HL-60 (cell line): ENCODE results near the gene EXOC7.

Experiments
- DNase-seq, 2 experiments: peaks; one replicate each; pipeline ENCODE4 v3.0.0-alpha.2; 2010 to 2020; ENCODE audit warnings: low read depth in 1 of 2, low spot score in 1 of 2
- H3K27ac ChIP-seq: fragments of 250-450 bp; sonication (Bioruptor Pico); replicated peaks from 2 replicates; pipeline ENCODE4 v1.5.1; 2020; ENCODE audit warnings: mild to moderate bottlenecking, moderate library complexity
- H3K27me3 ChIP-seq: fragments of 250-450 bp; sonication (Bioruptor Pico); 2 replicates; pipeline ENCODE4 v1.5.1; 2021; ENCODE audit warnings: mild to moderate bottlenecking, moderate library complexity; ENCODE audit not compliant: insufficient read depth, poor library complexity, severe bottlenecking
- H3K4me3 ChIP-seq: replicated peaks from 2 replicates; pipeline ENCODE4 v1.5.1; 2011; ENCODE audit warnings: mild to moderate bottlenecking, control low read depth, low read length; ENCODE audit not compliant: insufficient read depth
- CTCF ChIP-seq: IDR thresholded peaks from one replicate; pipeline ENCODE4 v1.5.1; 2011; ENCODE audit warnings: low read length, control low read depth, inconsistent platforms; ENCODE audit not compliant: insufficient read depth
- GABPA ChIP-seq: IDR thresholded peaks from 2 replicates; pipeline ENCODE4 v1.6.1; 2012; ENCODE audit warnings: low read depth
- POLR2AphosphoS5 ChIP-seq: IDR thresholded peaks from 2 replicates; pipeline ENCODE4 v1.6.1; 2012; ENCODE audit warnings: low read depth
- SPI1 ChIP-seq: IDR thresholded peaks from 2 replicates; pipeline ENCODE4 v1.6.1; 2012; ENCODE audit warnings: low read depth, mild to moderate bottlenecking, borderline replicate concordance
- TF ChIP-seq, protein P1 (sequence below): IDR thresholded peaks from 2 replicates; pipeline ENCODE4 v1.6.1; 2012; ENCODE audit warnings: low read depth; ENCODE audit not compliant: insufficient replicate concordance

Gene EXOC7

GRCh38 chr17:76083536-76084182 is 19.9 kb downstream of the EXOC7 start:
- TF ChIP-seq, protein P1, sequence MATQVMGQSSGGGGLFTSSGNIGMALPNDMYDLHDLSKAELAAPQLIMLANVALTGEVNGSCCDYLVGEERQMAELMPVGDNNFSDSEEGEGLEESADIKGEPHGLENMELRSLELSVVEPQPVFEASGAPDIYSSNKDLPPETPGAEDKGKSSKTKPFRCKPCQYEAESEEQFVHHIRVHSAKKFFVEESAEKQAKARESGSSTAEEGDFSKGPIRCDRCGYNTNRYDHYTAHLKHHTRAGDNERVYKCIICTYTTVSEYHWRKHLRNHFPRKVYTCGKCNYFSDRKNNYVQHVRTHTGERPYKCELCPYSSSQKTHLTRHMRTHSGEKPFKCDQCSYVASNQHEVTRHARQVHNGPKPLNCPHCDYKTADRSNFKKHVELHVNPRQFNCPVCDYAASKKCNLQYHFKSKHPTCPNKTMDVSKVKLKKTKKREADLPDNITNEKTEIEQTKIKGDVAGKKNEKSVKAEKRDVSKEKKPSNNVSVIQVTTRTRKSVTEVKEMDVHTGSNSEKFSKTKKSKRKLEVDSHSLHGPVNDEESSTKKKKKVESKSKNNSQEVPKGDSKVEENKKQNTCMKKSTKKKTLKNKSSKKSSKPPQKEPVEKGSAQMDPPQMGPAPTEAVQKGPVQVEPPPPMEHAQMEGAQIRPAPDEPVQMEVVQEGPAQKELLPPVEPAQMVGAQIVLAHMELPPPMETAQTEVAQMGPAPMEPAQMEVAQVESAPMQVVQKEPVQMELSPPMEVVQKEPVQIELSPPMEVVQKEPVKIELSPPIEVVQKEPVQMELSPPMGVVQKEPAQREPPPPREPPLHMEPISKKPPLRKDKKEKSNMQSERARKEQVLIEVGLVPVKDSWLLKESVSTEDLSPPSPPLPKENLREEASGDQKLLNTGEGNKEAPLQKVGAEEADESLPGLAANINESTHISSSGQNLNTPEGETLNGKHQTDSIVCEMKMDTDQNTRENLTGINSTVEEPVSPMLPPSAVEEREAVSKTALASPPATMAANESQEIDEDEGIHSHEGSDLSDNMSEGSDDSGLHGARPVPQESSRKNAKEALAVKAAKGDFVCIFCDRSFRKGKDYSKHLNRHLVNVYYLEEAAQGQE: no peak
- TF ChIP-seq GABPA: no peak
- TF ChIP-seq SPI1: no peak
- TF ChIP-seq CTCF: no peak
- TF ChIP-seq POLR2AphosphoS5: no peak
- no peak overlapping the region for H3K4me3 ChIP-seq
- no peak overlapping the region for H3K27ac ChIP-seq
- DNase-seq: no peak
- peaks cover 13% of the 10 kb centered on the region for H3K27me3 ChIP-seq

DNA sequence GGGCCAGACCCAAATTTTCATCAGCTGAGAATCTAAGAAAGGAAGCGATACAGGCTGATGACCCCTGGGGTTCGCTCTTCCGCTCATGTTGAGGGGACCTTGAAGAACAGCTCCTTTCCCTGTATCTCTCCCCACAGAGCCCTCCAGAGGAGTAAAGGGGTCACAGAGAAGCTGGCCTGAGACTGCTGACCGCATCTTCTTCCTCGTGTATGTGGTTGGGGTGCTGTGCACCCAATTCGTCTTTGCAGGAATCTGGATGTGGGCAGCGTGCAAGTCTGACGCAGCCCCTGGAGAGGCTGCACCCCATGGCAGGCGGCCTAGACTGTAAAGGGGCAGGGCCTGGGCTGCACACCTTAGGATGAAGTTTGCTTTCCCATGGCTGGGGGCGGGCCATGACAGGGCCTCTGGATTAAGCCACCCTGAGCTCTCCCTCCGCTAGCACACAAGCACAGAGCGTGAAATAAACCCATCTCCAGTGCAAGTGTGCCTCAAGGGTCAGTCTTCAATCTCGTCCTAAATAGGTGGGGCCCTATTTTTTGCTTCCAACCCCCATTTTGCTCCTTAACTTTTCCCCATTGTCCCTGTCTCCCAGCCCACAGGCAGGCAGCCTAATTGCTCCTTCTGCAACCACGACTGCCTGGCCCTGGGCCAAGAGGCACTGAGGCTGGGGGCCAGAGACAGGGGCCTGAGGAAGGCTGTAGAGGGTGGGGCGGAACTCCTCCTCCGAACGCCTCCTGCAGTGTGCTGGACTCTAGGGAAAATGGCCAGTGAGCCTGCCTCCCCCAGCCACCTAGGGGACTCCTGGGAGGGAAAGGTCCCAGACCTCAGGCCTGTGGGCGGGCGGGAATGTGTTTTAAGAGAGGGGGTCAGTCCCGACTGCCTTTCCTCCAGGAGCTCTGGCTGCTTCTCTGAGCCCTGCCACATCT is 21.0 kb downstream of the EXOC7 start:
- Histone ChIP-seq H3K27ac (no peak overlapping the region), H3K27me3 (peaks cover 20% of the 10 kb centered on the region), H3K4me3 (no peak overlapping the region)
- DNase-seq: no peak
- no peak for TF ChIP-seq GABPA
- TF ChIP-seq POLR2AphosphoS5: no peak
- TF ChIP-seq, protein P1: no peak

GRCh38 chr17:76081295-76082210 is 22.0 kb downstream of the EXOC7 start:
- DNase-seq: no peak
- Histone ChIP-seq H3K27ac (no peak overlapping the region), H3K4me3 (no peak overlapping the region), H3K27me3 (peaks cover 30% of the 10 kb centered on the region)
- TF ChIP-seq POLR2AphosphoS5: no peak
- no peak for TF ChIP-seq SPI1
- TF ChIP-seq, protein P1: no peak
- TF ChIP-seq GABPA: no peak
- no peak for TF ChIP-seq CTCF
